Fibroblast of mammary gland (primary cell): ENCODE measurements around the gene CCDC175.

Experiments used
- DNase-seq: peaks from one replicate; pipeline ENCODE4 v3.0.0-alpha.2; 2010; ENCODE audit warnings: low read depth
- H3K4me3 ChIP-seq: 2 replicates; pipeline ENCODE4 v1.5.1; 2011; ENCODE audit warnings: low read depth, mild to moderate bottlenecking, low read length, moderate library complexity; ENCODE audit not compliant: control insufficient read depth
- CTCF ChIP-seq: conservative IDR thresholded peaks from 2 replicates; pipeline ENCODE4 v1.5.1; 2011; ENCODE audit warnings: low read depth, low read length, inconsistent platforms; ENCODE audit not compliant: control insufficient read depth, insufficient read depth

The CCDC175 gene

GRCh38 chr14:59507752-59508103 is 68.9 kb downstream of the CCDC175 start:
- H3K4me3 ChIP-seq, result no peak overlapping the region
- no peak for DNase-seq
- no peak for TF ChIP-seq CTCF

- TF ChIP-seq CTCF, result peak; percentile 98
- peak; percentile 49 for DNase-seq
- H3K4me3 ChIP-seq, result no peak overlapping the region
Measured at GRCh38 chr14:59507063-59507751, 69.4 kb downstream of the CCDC175 start.

GRCh38 chr14:59503256-59503655 is 73.4 kb downstream of the CCDC175 start:
- DNase-seq, result no peak
- no peak overlapping the region for H3K4me3 ChIP-seq
- TF ChIP-seq CTCF, result no peak

- no peak overlapping the region for H3K4me3 ChIP-seq
- no peak for DNase-seq
- TF ChIP-seq CTCF, result no peak
Measured at GRCh38 chr14:59500732-59501131, 75.9 kb downstream of the CCDC175 start.

- TF ChIP-seq CTCF, result no peak
- H3K4me3 ChIP-seq, result no peak overlapping the region
- DNase-seq, result no peak
Measured at GRCh38 chr14:59492384-59492783, 84.2 kb downstream of the CCDC175 start.

GRCh38 chr14:59490756-59491155 is 85.9 kb downstream of the CCDC175 start:
- DNase-seq, result no peak

More at GRCh38 chr14:59490756-59491155, 85.9 kb downstream of the CCDC175 start:
- no peak overlapping the region for H3K4me3 ChIP-seq
- TF ChIP-seq CTCF, result no peak
